Measurements from ENCODE around the gene ITM2B. TPM values are rescaled to one million over a fixed set of nuclear protein-coding genes. Genes with fewer than 3 reads are reported as not detected.
A peak's percentile ranks its signal among the peaks of the same experiment; 100 is the strongest.

The ITM2B gene
- total RNA-seq, 1 donor, result 54.9 TPM

- DNase-seq (ENCODE audit: low read depth in 2 of 3, low spot score in 2 of 3), result no peak
These were observed 22.1 kb downstream of the ITM2B start for GRCh38 chr13:48255090-48255489.

GRCh38 chr13:48255954-48256353, 22.9 kb downstream of the ITM2B start:
- no peak for DNase-seq (ENCODE audit: low read depth in 2 of 3, low spot score in 2 of 3)

GRCh38 chr13:48258002-48258401, 25.0 kb downstream of the ITM2B start:
- no peak for DNase-seq (ENCODE audit: low read depth in 2 of 3, low spot score in 2 of 3)

DNA sequence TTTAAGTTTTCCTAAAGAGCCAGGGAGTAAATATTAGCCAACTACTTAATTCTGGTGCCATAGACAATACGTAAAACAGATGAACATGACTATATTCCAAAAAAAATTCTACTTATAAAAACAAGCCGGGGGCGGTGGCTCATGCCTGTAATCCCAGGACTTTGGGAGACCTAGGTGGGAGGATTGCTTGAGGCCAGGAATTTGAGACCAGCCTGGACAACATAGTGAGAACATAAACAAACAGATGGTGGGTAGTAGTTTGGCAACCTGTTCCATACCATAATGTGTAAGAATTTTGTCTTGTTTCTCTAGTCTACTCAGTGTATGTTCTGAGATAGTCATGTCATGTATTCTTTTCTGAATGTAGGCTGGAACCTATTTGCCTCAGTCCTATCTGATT, 25.4 kb downstream of the ITM2B start:
- DNase-seq (ENCODE audit: low read depth in 2 of 3, low spot score in 2 of 3), result no peak

DNA sequence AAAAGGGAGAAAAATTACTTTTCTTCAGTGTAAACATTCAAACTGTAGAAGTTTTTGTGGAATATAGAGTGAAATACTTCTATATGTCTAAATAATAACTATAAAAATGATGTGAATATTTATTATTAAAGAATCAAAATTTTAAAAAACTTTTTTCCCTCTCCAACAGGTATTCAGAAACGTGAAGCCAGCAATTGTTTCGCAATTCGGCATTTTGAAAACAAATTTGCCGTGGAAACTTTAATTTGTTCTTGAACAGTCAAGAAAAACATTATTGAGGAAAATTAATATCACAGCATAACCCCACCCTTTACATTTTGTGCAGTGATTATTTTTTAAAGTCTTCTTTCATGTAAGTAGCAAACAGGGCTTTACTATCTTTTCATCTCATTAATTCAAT, 28.0 kb downstream of the ITM2B start:
- no peak for DNase-seq (ENCODE audit: low read depth in 2 of 3, low spot score in 2 of 3)

- no peak for DNase-seq (ENCODE audit: low read depth in 2 of 3, low spot score in 2 of 3)
These were observed 30.2 kb downstream of the ITM2B start for GRCh38 chr13:48263196-48263595.

DNA sequence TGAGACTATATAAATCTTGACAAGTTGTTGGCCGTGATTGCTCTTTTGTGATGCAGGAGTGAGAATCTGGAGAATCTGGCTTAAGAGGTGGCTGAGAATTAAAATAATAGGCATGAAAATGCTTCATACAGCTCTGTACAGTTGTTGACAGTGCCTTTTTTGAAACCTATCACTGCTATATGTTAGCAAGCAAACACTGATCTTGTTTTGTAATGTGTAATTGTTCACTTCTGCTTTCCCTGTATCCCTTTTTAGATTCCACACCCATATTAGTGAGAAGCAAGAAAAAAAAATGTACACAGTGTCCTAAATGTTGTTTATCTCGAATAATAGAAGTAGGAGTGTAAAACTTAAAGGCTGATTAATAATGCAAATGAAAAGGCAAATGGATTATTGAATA, 31.1 kb downstream of the ITM2B start:
- DNase-seq (ENCODE audit: low read depth in 2 of 3, low spot score in 2 of 3), result no peak

GRCh38 chr13:48265217-48265815, 32.3 kb downstream of the ITM2B start:
- DNase-seq (ENCODE audit: low read depth in 2 of 3, low spot score in 2 of 3), result peak in 1 of 3 donors; percentile 21

DNA sequence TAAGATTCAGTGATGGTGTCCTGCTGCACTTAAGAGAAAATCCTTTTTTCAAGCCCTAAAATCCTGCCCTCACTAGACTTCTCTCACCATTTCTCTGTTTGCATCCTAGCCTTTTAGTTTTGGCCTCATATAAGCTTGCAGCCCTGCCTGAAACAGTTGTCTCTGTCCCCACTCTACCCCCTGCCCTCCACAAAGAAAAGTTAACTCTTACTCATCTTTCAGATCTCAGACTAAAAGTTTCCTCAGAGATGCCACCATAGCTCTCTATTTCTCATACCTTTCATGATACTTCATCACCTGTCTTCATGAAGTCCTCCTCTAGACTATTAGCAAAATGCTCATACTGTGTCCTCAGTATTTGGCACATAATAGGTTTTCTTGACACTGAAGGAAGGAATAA, 33.1 kb downstream of the ITM2B start:
- no peak for DNase-seq (ENCODE audit: low read depth in 2 of 3, low spot score in 2 of 3)

GRCh38 chr13:48266701-48267639, 34.0 kb downstream of the ITM2B start:
- DNase-seq (ENCODE audit: low read depth in 2 of 3, low spot score in 2 of 3), result no peak

DNA sequence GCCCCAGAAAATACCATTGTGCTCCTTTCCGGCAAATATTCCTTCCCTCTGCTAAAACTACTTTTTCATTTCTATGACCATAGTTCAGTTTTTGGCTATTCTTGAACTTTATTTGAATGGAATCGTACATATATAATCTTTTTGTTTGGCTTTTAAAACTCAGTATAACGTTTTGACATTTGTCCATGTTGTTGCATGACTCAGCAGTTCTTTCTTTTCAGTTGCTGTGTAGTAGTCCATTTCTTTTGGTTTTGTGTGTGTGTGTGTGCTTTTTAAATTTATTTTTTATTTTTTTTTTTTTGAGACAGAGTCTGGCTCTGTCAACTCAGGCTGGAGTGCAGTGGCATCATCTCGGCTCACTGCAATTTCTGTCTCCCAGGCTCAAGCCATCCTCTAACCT, 35.0 kb downstream of the ITM2B start:
- DNase-seq (ENCODE audit: low read depth in 2 of 3, low spot score in 2 of 3), result no peak

- DNase-seq (ENCODE audit: low read depth in 2 of 3, low spot score in 2 of 3), result no peak
These were observed 40.3 kb downstream of the ITM2B start for GRCh38 chr13:48273346-48273745.

GRCh38 chr13:48275507-48275906, 42.5 kb downstream of the ITM2B start:
- no peak for DNase-seq (ENCODE audit: low read depth in 2 of 3, low spot score in 2 of 3)

- DNase-seq (ENCODE audit: low read depth in 2 of 3, low spot score in 2 of 3), result no peak
These were observed 45.8 kb downstream of the ITM2B start for GRCh38 chr13:48278806-48279205.

DNA sequence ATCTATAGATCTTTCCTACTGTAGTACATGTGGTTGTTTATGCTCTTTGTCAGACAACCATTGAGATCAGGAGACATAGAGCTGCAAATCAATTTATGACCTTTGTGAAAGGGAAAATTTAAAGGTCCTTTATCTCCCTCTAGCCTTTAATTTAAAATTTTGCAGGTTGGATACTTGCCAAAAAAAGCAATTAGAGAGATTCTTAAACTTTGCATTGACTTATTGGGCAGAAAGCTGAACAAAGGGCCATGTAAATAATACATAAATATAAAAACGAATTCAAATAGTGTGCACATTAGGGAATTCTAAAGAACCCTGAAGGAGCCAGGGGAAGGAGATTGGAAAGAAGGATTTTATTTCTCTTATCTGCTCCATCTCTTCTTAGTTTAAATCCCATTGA, 48.5 kb downstream of the ITM2B start:
- peak in 2 of 3 donors; percentile 7 to 40 for DNase-seq (ENCODE audit: low read depth in 2 of 3, low spot score in 2 of 3)

GRCh38 chr13:48291730-48292129, 58.7 kb downstream of the ITM2B start:
- no peak for DNase-seq (ENCODE audit: low read depth in 2 of 3, low spot score in 2 of 3)

- no peak for DNase-seq (ENCODE audit: low read depth in 2 of 3, low spot score in 2 of 3)
These were observed 59.6 kb downstream of the ITM2B start for GRCh38 chr13:48292650-48293049.

- DNase-seq (ENCODE audit: low read depth in 2 of 3, low spot score in 2 of 3), result no peak
These were observed 61.6 kb downstream of the ITM2B start for GRCh38 chr13:48294653-48295052.

DNA sequence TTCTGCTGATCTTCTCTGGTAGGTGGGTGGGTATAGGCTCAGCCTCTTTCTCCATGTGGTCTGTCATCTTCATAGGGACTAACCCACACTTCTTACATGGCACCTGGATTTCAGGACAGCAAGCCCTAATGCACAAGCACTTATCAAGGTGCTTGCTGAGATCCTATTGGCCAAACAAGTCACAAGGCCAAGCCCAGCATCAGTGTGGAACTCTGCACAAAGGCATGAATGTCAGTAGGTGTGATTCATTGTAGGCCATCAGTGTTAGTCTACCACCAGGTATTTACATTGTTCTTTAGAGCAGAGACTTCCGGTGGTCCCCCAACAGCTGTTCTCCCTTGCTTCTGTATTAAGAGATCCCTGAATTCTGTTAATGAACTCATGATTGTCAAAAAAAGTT, 62.3 kb downstream of the ITM2B start:
- DNase-seq (ENCODE audit: low read depth in 2 of 3, low spot score in 2 of 3), result no peak

- DNase-seq (ENCODE audit: low read depth in 2 of 3, low spot score in 2 of 3), result no peak
These were observed 63.5 kb downstream of the ITM2B start for GRCh38 chr13:48296528-48296927.

DNA sequence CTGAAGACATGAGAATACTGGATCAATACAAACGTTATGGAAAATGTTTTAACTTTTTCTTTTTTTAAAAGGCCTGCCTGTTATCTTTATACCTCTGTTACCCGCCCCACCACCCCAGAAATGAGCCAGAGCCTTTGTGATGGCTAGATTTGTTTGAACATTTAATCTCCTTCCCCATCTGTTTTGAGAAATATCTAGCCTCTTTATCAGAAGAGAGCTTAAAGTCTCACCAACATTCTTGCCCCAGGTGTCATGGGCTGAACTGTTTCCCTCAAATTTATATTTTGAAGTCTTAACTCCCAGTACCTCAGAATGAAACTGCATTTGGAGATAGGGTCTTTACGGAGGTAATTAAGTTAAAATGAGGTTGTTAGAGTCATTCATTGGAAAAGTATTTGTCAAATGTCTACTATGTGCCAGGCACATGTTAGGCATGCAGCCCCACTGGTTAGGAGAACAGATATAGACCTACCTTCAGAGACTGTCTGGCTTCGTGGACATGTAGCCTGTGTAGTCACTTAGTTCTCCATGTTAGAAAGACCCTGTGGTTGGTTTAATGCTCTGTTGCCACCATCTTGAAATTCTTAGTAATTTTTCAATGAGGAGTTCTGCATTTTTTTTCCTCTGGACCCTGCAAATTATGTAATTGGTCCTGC, 64.3 kb downstream of the ITM2B start:
- no peak for DNase-seq (ENCODE audit: low read depth in 2 of 3, low spot score in 2 of 3)

DNA sequence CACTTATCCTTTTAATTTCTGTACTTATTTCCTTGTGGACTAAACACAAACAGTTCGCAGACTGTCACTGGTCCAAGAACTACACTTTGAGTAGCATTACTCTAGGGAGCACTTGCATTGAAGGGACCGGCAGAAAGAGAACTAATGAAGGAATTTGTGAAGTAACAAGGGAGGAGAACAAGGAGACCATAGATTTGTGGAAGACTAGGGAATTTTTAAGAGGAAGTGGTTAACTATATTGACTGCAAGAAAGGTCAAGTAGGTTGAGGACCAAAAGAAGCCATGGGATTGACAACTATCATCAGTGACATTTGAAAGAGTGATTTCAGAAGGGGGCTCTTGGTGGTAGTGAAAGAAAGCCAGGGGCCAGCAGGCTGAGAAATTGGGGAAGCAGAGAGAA, 66.6 kb downstream of the ITM2B start:
- DNase-seq (ENCODE audit: low read depth in 2 of 3, low spot score in 2 of 3), result no peak

Measured in hematopoietic multipotent progenitor cell (in vitro differentiated cells).